Naive thymus-derived CD8-positive, alpha-beta T cell (primary cell): ENCODE measurements around the gene HRC. TPM values are rescaled to one million over a fixed set of nuclear protein-coding genes. Genes with fewer than 3 reads are reported as not detected.
A peak's percentile ranks its signal among the peaks of the same experiment; 100 is the strongest.

Source experiments
- ATAC-seq, 2 donors: fragments of 150-1000 bp; cut with Tn5 transposase in 1 of 2; sonication (Bioruptor Pico), chemical (Tn5 transposase) in 1 of 2; 1 replicate in 1 of 2; 2 replicates in 1 of 2; pipeline ENCODE4 v1.10.0; 2021; ENCODE audit warnings: mild to moderate bottlenecking in 2 of 2, moderate library complexity in 2 of 2
- POLR2A ChIA-PET: fragments of 350-600 bp; sonication (Branson Sonifier 250); formaldehyde crosslinking; loops from one replicate; lab custom pipeline; 2021; ENCODE audit warnings: antibody characterized with exemption; lab: Charles Lee
- DNase-seq, 10 donors: peaks; one replicate each; pipeline versions ENCODE4 v3.0.0 to v3.0.0-alpha.2; 2020 to 2022
- H3K27ac Mint-ChIP-seq, 10 donors: one replicate each; pipeline ENCODE4 v1.8.0; 2020 to 2022; ENCODE audit warnings: mild to moderate bottlenecking in 10 of 10, mixed read lengths in 10 of 10, moderate library complexity in 4 of 10, inconsistent platforms in 1 of 10
- H3K27me3 Mint-ChIP-seq, 5 donors: one replicate each; pipeline ENCODE4 v1.8.0; 2021 to 2022; ENCODE audit warnings: mixed read lengths in 5 of 5
- H3K36me3 Mint-ChIP-seq, 3 donors: one replicate each; pipeline ENCODE4 v1.8.0; 2020 to 2022; ENCODE audit warnings: mixed read lengths in 3 of 3, mild to moderate bottlenecking in 2 of 3, inconsistent platforms in 1 of 3
- H3K4me1 Mint-ChIP-seq, 4 donors: one replicate each; pipeline ENCODE4 v1.8.0; 2021 to 2022; ENCODE audit warnings: mixed read lengths in 4 of 4
- H3K4me3 Mint-ChIP-seq, 10 donors: one replicate each; pipeline ENCODE4 v1.8.0; 2020 to 2022; ENCODE audit warnings: mild to moderate bottlenecking in 10 of 10, mixed read lengths in 10 of 10, moderate library complexity in 6 of 10, inconsistent platforms in 1 of 10
- H3K9me3 Mint-ChIP-seq, 9 donors: one replicate each; pipeline ENCODE4 v1.8.0; 2020 to 2022; ENCODE audit warnings: mixed read lengths in 9 of 9, mild to moderate bottlenecking in 3 of 9, inconsistent platforms in 1 of 9, moderate library complexity in 1 of 9
- polyA plus RNA-seq, 3 donors: library from polyadenylated mRNA; unstranded; fragments of 300-500 nt; fragmentation: Illumina TruSeq; gene quantifications; one replicate each; pipeline ENCODE4 v1.2.3, GENCODE V29; 2021
- total RNA-seq, 8 experiments: library from RNA in 2 of 8; stranded (reverse) in 2 of 8; gene quantifications; one replicate each; pipeline ENCODE4 v1.2.3 and lab custom pipeline; 2021 to 2026

HRC gene
- total and polyA plus RNA-seq, 5 experiments from 2014 or later: not detected

DNA sequence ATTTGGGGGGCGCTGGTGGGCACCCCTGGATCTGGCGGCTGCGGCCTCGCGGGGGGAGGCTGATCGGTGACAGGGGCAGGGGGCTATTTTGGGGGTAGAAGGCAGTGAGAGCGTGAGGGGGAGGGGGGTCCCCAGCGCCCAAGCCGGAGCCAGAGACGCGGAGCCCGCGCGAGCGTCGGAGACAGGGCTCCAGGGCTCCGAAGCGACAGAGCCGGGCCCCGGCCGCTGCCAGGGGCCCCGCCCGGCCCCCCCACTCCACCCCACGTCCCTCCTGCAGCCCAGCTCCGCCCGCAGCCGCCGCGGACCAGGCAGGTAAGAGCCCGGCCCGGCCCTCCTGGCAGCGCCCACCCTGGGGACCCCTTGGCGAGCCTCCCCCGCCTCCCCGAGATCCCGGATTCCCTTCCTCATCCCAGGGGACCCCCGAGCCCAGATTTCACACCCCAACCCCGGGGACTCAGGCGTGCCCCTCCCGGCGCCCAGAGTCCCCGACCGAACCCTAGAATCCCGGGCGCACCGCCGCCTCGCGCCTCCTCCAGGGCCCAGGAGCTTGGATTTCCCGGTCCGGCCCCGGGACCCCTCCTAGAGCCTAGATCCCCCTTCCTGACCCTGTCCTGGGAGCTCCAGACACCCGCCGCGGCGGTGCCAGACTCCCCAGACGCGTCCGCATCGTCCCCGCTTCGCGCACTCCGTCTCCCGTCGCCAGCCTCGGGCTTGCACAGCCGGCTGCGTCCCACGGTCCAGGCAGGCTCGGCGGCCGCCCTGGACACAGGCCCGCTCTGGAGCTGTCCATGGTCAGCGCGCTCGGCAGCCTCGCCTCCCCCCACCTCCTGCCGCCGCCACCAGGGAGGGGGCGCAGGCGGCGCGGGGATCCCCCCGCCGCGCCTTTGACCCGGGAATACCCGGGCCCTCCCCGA, 35.5 kb downstream of the HRC start, which contains the start of gene PPFIA3:
Gene PPFIA3 (plus strand): TSS at position 134 of the 914 bp plus-strand sequence. CDS start 8,330 bp downstream, outside the sequence.
- ATAC-seq: peak in 1 of 2 donors; percentile 10
- Mint-ChIP-seq H3K36me3 (no peaks in the 10 kb centered on the region), H3K9me3 (no peaks in the 10 kb centered on the region), H3K27ac (peak within 1 kb of the TSS; percentile 87 to 97 (median 94)), H3K4me3 (peak within 1 kb of the TSS; percentile 78 to 94 (median 90)), H3K4me1 (peaks cover 16 to 39% (median 37%) of the 10 kb centered on the region in 4 donors), H3K27me3 (peaks cover 0 to 7% (median 0%) of the 10 kb centered on the region in 5 donors)
- peak in 2 of 10 donors; percentile 21 to 25 for DNase-seq
- POLR2A ChIA-PET: interaction anchor here (0.6 to 3.7 kb wide), 5 partner anchors 8 to 135 kb away, joined by 3 to 23 read pairs (median 5); no protein-coding TSS in a partner anchor

GRCh38 chr19:49118565-49119410, 36.4 kb downstream of the HRC start, which contains the start of gene C19orf73:
Gene C19orf73, minus strand, starts transcription at chr19:49119143. Its CDS starts 121 bp downstream, at chr19:49119022.
- ATAC-seq (peak; percentile 72 to 78), DNase-seq (peak; percentile 91 to 98 (median 96))
- peaks cover 0 to 7% (median 0%) of the 10 kb centered on the region in 5 donors for H3K27me3 Mint-ChIP-seq
- POLR2A ChIA-PET: interaction anchor here (0.8 to 3.7 kb wide), 4 partner anchors 9 to 126 kb away, joined by 4 to 23 read pairs (median 6); partner anchors contain the start of genes GYS1 and RUVBL2
- H3K36me3 Mint-ChIP-seq: no peaks in the 10 kb centered on the region
- no peaks in the 10 kb centered on the region for H3K9me3 Mint-ChIP-seq
- H3K4me3 Mint-ChIP-seq: peak within 1 kb of the TSS; percentile 78 to 94 (median 90)
- peaks cover 17 to 42% (median 40%) of the 10 kb centered on the region in 4 donors for H3K4me1 Mint-ChIP-seq
- H3K27ac Mint-ChIP-seq: peak within 1 kb of the TSS; percentile 87 to 97 (median 94)

DNA sequence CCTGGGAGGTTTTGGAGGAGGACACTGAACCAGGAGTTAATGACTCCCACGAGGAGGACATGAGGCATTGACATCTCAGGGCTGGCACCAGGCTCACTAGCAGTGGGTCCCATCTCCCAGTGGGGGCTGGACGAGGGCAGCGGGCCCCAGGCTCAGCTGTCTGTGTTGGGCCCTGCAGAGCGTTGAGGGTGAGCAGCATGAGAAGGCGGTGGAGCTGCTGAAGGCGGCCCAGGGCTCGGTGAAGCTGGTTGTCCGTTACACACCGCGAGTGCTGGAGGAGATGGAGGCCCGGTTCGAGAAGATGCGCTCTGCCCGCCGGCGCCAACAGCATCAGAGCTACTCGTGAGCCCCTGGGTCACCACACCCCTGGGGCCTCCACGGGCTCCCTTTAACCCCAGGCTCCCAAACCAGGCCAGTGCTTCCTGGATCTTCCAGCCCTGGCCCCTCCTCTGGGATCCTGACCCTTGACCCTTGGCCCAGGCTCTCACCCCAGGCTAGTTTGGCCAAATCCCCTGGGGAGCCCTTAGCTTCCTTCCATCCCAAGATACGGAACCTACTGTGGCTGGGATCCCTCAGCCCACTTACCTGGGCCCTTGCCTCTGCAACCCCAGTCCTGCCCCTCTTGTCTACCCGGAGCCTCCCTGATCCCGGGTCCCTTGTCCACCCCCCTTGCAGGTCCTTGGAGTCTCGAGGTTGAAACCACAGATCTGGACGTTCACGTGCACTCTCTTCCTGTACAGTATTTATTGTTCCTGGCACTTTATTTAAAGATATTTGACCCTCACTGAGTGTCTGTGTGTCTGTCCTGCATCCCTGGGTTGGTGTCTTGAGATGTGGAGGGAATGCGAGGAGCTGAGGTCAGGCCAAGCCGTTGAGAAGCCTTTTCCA, 37.3 kb downstream of the HRC start:
- peaks cover 0 to 7% (median 0%) of the 10 kb centered on the region in 5 donors for H3K27me3 Mint-ChIP-seq
- no peak for DNase-seq
- no peaks in the 10 kb centered on the region for H3K9me3 Mint-ChIP-seq
- H3K4me3 Mint-ChIP-seq: peak overlapping the region; percentile 78 to 94 (median 90)
- ATAC-seq: no peak
- H3K36me3 Mint-ChIP-seq: no peaks in the 10 kb centered on the region
- POLR2A ChIA-PET: interaction anchor here (0.7 to 3.7 kb wide), 6 partner anchors 10 to 404 kb away, joined by 3 to 23 read pairs (median 4); partner anchors contain the start of genes GYS1 and RUVBL2
- H3K27ac Mint-ChIP-seq: peak overlapping the region; percentile 87 to 97 (median 94)
- H3K4me1 Mint-ChIP-seq: peaks cover 22 to 50% (median 47%) of the 10 kb centered on the region in 4 donors

- ATAC-seq (no peak), DNase-seq (no peak)
- Mint-ChIP-seq H3K27ac (peak overlapping the region in 6 of 10 donors; percentile 37 to 87 (median 73)), H3K36me3 (no peaks in the 10 kb centered on the region), H3K4me3 (peak overlapping the region; percentile 31 to 93 (median 85)), H3K27me3 (peaks cover 0 to 5% (median 0%) of the 10 kb centered on the region in 5 donors), H3K4me1 (peaks cover 22 to 51% (median 47%) of the 10 kb centered on the region in 4 donors), H3K9me3 (no peaks in the 10 kb centered on the region)
- POLR2A ChIA-PET: interaction anchor here (0.5 to 3.7 kb wide), 5 partner anchors 11 to 493 kb away, joined by 4 to 23 read pairs (median 5); partner anchors contain the start of genes GYS1 and RUVBL2
These were observed 38.7 kb downstream of the HRC start for GRCh38 chr19:49116544-49116943.

DNA sequence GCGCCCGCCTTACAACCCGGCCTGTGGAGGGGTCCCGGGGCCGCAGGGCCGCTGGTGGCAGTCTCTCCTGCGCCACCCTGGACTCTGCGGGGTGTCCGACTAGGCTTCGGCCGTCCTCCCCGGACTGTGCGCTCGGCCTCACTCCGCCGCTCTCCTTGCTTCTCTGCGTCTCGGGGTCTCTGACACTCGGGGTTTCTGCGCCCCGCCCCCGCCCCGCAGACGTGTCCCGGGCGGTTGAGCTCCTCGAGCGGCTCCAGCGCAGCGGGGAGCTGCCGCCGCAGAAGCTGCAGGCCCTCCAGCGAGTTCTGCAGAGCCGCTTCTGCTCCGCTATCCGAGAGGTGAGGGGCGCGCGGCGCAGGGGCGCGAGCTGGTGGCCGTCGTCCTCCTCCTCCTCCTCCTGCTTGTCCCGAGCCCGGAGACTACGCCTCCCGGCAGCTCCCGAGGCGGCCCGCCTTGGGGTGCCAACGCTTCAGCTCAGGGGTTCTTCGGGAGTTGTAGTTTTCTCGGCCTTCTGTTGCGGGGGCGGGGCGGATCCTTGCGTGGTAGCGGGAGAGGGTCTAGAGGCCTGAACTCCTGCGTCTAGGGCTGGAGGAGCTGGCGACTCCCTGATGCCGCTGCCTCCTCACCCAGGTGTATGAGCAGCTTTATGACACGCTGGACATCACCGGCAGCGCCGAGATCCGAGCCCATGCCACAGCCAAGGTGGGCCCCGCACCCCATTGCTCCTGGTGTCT, 40.4 kb downstream of the HRC start:
- POLR2A ChIA-PET: interaction anchor here (0.6 to 2.3 kb wide), 11 partner anchors 9 to 219 kb away, joined by 3 to 12 read pairs (median 4); partner anchors contain the start of genes CGB7, GYS1 and RUVBL2
- Mint-ChIP-seq H3K36me3 (no peaks in the 10 kb centered on the region), H3K4me3 (peak overlapping the region; percentile 76 to 93 (median 86)), H3K9me3 (no peaks in the 10 kb centered on the region), H3K4me1 (peaks cover 15 to 44% (median 39%) of the 10 kb centered on the region in 4 donors), H3K27me3 (no peaks in the 10 kb centered on the region), H3K27ac (peak overlapping the region in 8 of 10 donors; percentile 42 to 84 (median 56))
- ATAC-seq: peak in 1 of 2 donors; percentile 12
- peak; percentile 28 to 70 (median 48) for DNase-seq

GRCh38 chr19:49113762-49114629, 41.2 kb downstream of the HRC start, which contains the start of gene LIN7B:
Gene LIN7B, plus strand, starts transcription at chr19:49114370. Its CDS starts 35 bp downstream, at chr19:49114405.
- peak; percentile 62 to 65 for ATAC-seq
- Mint-ChIP-seq H3K4me3 (peak within 1 kb of the TSS; percentile 81 to 93 (median 89)), H3K27ac (peak within 1 kb of the TSS; percentile 24 to 94 (median 86)), H3K4me1 (peaks cover 15 to 44% (median 39%) of the 10 kb centered on the region in 4 donors), H3K9me3 (no peaks in the 10 kb centered on the region), H3K36me3 (peaks cover 0 to 5% (median 0%) of the 10 kb centered on the region in 3 donors), H3K27me3 (no peaks in the 10 kb centered on the region)
- peak; percentile 64 to 88 (median 81) for DNase-seq
- POLR2A ChIA-PET: interaction anchor here (0.7 to 2.3 kb wide), 9 partner anchors 8 to 121 kb away, joined by 3 to 12 read pairs (median 5); partner anchors contain the start of genes CGB7, GYS1 and RUVBL2

- POLR2A ChIA-PET: no interaction called here
- Mint-ChIP-seq H3K27ac (peak overlapping the region in 1 of 10 donors; percentile 9), H3K27me3 (no peaks in the 10 kb centered on the region)
These were observed 43.8 kb downstream of the HRC start for GRCh38 chr19:49111218-49111998.

GRCh38 chr19:49110567-49110966, 44.6 kb downstream of the HRC start:
- no peaks in the 10 kb centered on the region for H3K27me3 Mint-ChIP-seq
- H3K9me3 Mint-ChIP-seq: no peaks in the 10 kb centered on the region
- no peak overlapping the region for H3K27ac Mint-ChIP-seq
- no peak for DNase-seq
- no peak overlapping the region for H3K4me3 Mint-ChIP-seq
- ATAC-seq: no peak
- POLR2A ChIA-PET: no interaction called here
- peaks cover 0 to 34% (median 5%) of the 10 kb centered on the region in 3 donors for H3K36me3 Mint-ChIP-seq
- H3K4me1 Mint-ChIP-seq: peaks cover 11 to 28% (median 22%) of the 10 kb centered on the region in 4 donors

More at GRCh38 chr19:49111218-49111998, 43.8 kb downstream of the HRC start:
- H3K36me3 Mint-ChIP-seq: peaks cover 0 to 26% (median 5%) of the 10 kb centered on the region in 3 donors
- no peak for DNase-seq
- H3K4me3 Mint-ChIP-seq: peak overlapping the region in 3 of 10 donors; percentile 20 to 52 (median 23)
- ATAC-seq: no peak
- H3K4me1 Mint-ChIP-seq: peaks cover 11 to 32% (median 26%) of the 10 kb centered on the region in 4 donors
- H3K9me3 Mint-ChIP-seq: no peaks in the 10 kb centered on the region
